BJ (cell line): ENCODE data around the gene ANKRD40. TPM values are rescaled to one million over a fixed set of nuclear protein-coding genes. Genes with fewer than 3 reads are reported as not detected.
"Not testable (repeated sequence)": the region's sequence is repeated elsewhere in the genome, so short reads cannot be mapped to it uniquely, and the experiment has no call there.

ENCODE experiments used
- CTCF ChIA-PET: fragments of 350-600 bp; formaldehyde crosslinking; extraction: SDS; loops from one replicate; lab custom pipeline; 2021; ENCODE audit warnings: antibody characterized with exemption, inconsistent platforms; lab: Yijun Ruan, JAX
- POLR2A ChIA-PET: fragments of 300-600 bp; sonication (Branson Sonifier 250); formaldehyde crosslinking; extraction: SDS; loops from one replicate; lab custom pipeline; 2021; ENCODE audit warnings: antibody characterized with exemption; lab: Charles Lee
- DNase-seq: peaks from one replicate; pipeline ENCODE4 v3.0.0-alpha.2; 2011; ENCODE audit warnings: low read depth
- H3K27me3 ChIP-seq: 2 replicates; pipeline ENCODE4 v1.6.0; 2011; ENCODE audit warnings: low read length; ENCODE audit not compliant: control insufficient read depth, insufficient read depth
- H3K36me3 ChIP-seq: 2 replicates; pipeline ENCODE4 v1.5.1; 2011; ENCODE audit warnings: low read length; ENCODE audit not compliant: control insufficient read depth, insufficient read depth
- H3K4me3 ChIP-seq: 2 replicates; pipeline ENCODE4 v1.5.1; 2011; ENCODE audit warnings: low read depth, mild to moderate bottlenecking, control low read depth, low read length
- CTCF ChIP-seq: IDR thresholded peaks from 2 replicates; pipeline ENCODE4 v1.5.1; 2011; ENCODE audit warnings: low read depth, mild to moderate bottlenecking, control low read depth, inconsistent platforms, low read length, moderate library complexity; ENCODE audit not compliant: insufficient read depth
- polyA plus RNA-seq: library from polyadenylated mRNA; depleted of rRNA; stranded (reverse); fragments of >200 nt; gene quantifications from 2 replicates; pipeline ENCODE4 v1.2.3, GENCODE V29; 2011

Gene ANKRD40
- polyA plus RNA-seq, 1 experiment: 19.0 TPM

- TF ChIP-seq CTCF: no peak
- no peak for DNase-seq
- Histone ChIP-seq H3K36me3 (no peaks in the 10 kb centered on the region), H3K27me3 (0 out of 2 replicates have a peak, but pooled peaks cover 2% of the 10 kb centered on the region), H3K4me3 (no peak overlapping the region)
- ChIA-PET CTCF (no interaction called here), POLR2A (no interaction called here)
Observed at GRCh38 chr17:50710025-50710424, 2.3 kb upstream of the ANKRD40 start.

GRCh38 chr17:50709053-50709452, 1.3 kb upstream of the ANKRD40 start:
- H3K27me3 ChIP-seq, H3K4me3 ChIP-seq, DNase-seq, H3K36me3 ChIP-seq: not testable (repeated sequence)
- ChIA-PET CTCF (interaction anchor here (0.5 to 6.6 kb wide), 4 partner anchors 14 to 162 kb away, joined by 3 to 32 read pairs (median 4); no protein-coding TSS in a partner anchor), POLR2A (interaction anchor here (0.6 kb wide), 1 partner anchor 44 kb away, joined by 9 read pairs; no protein-coding TSS in a partner anchor)

- POLR2A ChIA-PET: interaction anchor here (0.6 to 1.0 kb wide), 2 partner anchors 9 to 43 kb away, joined by 7 to 9 read pairs; no protein-coding TSS in a partner anchor
- 0 out of 2 replicates have a peak, but pooled peaks cover 2% of the 10 kb centered on the region for H3K27me3 ChIP-seq
- DNase-seq: no peak
- peak overlapping the region; percentile 68 for H3K4me3 ChIP-seq
- no peak for TF ChIP-seq CTCF
- CTCF ChIA-PET: interaction anchor here (1.0 to 6.6 kb wide), 3 partner anchors 8 to 161 kb away, joined by 3 to 32 read pairs (median 5); no protein-coding TSS in a partner anchor
- H3K36me3 ChIP-seq: no peaks in the 10 kb centered on the region
Observed at GRCh38 chr17:50708050-50709000, 611 bp upstream of the ANKRD40 start.

GRCh38 chr17:50703162-50703561, 4.6 kb downstream of the ANKRD40 start:
- ChIA-PET POLR2A (no interaction called here), CTCF (interaction anchor here (3.9 to 6.6 kb wide), 3 partner anchors 8 to 152 kb away, joined by 17 to 32 read pairs (median 29); no protein-coding TSS in a partner anchor)
- DNase-seq: no peak
- no peak for TF ChIP-seq CTCF
- H3K36me3 ChIP-seq: peaks cover 6% of the 10 kb centered on the region
- H3K4me3 ChIP-seq: no peak overlapping the region
- H3K27me3 ChIP-seq: no peaks in the 10 kb centered on the region

- CTCF ChIA-PET: no interaction called here
- peaks cover 20% of the 10 kb centered on the region for H3K36me3 ChIP-seq
- no peak for DNase-seq
- no peak for TF ChIP-seq CTCF
- H3K4me3 ChIP-seq: no peak overlapping the region
- H3K27me3 ChIP-seq: no peaks in the 10 kb centered on the region
- POLR2A ChIA-PET: no interaction called here
Observed at GRCh38 chr17:50699410-50699809, 8.3 kb downstream of the ANKRD40 start.
